Neural progenitor cell (in vitro differentiated cells): ENCODE data around the gene UPP1.

Experiments
- EZH2 ChIP-seq: fragments of 200-600 bp; sonication (generic); IDR thresholded peaks from 2 replicates; pipeline ENCODE4 v1.6.1; 2017; ENCODE audit warnings: antibody characterized with exemption, mild to moderate bottlenecking, moderate library complexity
- EZH2phosphoT487 ChIP-seq: fragments of 200-600 bp; sonication (generic); IDR thresholded peaks from 2 replicates; pipeline ENCODE4 v1.6.1; 2017; ENCODE audit warnings: antibody characterized with exemption
- TF ChIP-seq, protein P1 (sequence below): fragments of 200-600 bp; sonication (generic); IDR thresholded peaks from 2 replicates; pipeline ENCODE4 v1.5.1; 2017; ENCODE audit warnings: antibody characterized with exemption, mild to moderate bottlenecking

DNA sequence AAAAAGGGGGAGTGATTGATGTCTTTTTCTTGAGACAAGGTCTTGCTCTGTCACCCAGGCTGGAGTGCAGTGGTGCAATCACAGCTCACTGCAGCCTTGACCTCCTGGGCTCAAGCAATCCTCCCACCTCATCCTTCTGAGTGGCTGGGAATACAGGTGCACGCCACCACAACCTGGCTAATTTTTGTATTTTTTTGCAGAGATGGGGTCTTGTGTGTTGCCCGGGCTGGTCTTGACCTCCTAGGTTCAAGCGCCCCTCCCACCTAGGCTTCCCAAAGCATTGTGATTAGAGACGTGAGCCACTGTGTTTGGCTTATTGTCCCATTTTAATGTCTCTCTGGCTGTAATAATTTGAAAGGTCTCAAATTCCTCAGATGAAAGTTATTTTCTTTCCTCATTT lies 21.8 kb downstream of the UPP1 start:
- TF ChIP-seq, protein P1, sequence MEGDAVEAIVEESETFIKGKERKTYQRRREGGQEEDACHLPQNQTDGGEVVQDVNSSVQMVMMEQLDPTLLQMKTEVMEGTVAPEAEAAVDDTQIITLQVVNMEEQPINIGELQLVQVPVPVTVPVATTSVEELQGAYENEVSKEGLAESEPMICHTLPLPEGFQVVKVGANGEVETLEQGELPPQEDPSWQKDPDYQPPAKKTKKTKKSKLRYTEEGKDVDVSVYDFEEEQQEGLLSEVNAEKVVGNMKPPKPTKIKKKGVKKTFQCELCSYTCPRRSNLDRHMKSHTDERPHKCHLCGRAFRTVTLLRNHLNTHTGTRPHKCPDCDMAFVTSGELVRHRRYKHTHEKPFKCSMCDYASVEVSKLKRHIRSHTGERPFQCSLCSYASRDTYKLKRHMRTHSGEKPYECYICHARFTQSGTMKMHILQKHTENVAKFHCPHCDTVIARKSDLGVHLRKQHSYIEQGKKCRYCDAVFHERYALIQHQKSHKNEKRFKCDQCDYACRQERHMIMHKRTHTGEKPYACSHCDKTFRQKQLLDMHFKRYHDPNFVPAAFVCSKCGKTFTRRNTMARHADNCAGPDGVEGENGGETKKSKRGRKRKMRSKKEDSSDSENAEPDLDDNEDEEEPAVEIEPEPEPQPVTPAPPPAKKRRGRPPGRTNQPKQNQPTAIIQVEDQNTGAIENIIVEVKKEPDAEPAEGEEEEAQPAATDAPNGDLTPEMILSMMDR = no peak
- TF ChIP-seq EZH2 (no peak), EZH2phosphoT487 (no peak)
